HG03469 (cell line): Measurements from ENCODE around the gene FRMD4A.
"Not testable (repeated sequence)": the region's sequence is repeated elsewhere in the genome, so short reads cannot be mapped to it uniquely, and the experiment has no call there.

Source experiments
- ATAC-seq: cut with Tn5 transposase; IDR thresholded peaks from one replicate; pipeline ENCODE4 v1.9.1; 2021; ENCODE audit warnings: mild to moderate bottlenecking, moderate library complexity, moderate number of reproducible peaks; ENCODE audit not compliant: unreplicated experiment

FRMD4A gene

GRCh38 chr10:13925971-13926780, 404.5 kb downstream of the FRMD4A start:
- ATAC-seq, result no peak

- no peak for ATAC-seq
Measured at GRCh38 chr10:13924040-13924725, 406.5 kb downstream of the FRMD4A start.

- ATAC-seq, result no peak
Measured at GRCh38 chr10:13922586-13922985, 408.1 kb downstream of the FRMD4A start.

DNA sequence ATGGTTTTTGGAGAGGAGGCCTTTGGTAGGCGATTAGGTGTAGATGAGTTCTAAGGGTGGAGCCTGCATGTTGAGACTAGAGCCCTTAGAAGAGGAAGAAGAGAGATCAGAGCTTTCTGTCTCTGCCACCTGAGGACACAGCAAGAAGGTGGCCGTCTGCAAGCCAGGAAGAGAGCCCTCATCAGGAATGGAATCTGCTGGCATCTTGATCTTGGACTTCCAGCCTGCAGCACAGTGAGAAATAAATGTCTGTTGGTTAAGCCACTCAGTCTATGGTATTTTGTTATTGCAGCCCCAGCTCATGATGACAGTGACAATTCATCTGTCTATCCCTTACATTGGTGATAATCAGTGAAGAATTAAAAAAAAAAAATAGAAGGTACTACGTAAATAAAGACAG, 408.8 kb downstream of the FRMD4A start:
- ATAC-seq, result no peak

GRCh38 chr10:13921131-13921530, 409.6 kb downstream of the FRMD4A start:
- not testable (repeated sequence) for ATAC-seq

DNA sequence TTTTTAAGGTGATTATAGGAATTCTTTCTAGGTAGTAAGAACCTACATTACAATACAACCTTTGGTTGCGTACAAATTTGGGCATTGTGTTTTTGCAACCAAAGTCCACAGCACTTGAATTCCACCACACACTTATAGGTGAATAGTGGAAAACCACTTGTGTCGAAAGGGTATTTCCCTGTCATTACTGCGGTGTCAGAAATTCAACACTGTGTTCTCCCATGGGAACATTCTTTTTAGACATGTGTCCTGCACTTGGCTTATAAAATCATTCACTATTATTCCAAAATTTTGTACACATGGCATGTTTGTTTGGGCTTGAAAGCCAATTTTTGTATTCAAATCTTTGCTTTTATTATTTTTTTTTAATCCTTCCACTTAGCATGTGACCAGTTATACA, 410.3 kb downstream of the FRMD4A start:
- no peak for ATAC-seq

DNA sequence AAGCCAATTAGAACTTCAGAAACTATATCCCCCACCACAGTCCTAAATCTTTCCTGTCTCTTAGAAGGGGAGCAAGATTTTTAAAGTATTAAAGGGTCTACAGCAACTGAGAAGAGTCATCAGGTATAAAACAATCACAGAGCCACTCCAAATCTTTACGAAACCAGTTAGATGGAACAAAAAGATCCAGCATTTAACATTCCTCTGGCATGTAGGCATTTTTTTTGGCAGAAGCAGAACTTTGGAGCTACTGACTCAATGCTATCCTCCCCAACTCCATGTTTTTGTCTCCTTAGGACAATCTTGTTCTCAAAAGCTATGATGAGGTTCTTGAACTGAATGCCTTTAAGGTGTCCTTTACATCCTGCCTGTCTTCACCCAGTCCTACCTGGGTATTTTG, 410.7 kb downstream of the FRMD4A start:
- ATAC-seq, result no peak

DNA sequence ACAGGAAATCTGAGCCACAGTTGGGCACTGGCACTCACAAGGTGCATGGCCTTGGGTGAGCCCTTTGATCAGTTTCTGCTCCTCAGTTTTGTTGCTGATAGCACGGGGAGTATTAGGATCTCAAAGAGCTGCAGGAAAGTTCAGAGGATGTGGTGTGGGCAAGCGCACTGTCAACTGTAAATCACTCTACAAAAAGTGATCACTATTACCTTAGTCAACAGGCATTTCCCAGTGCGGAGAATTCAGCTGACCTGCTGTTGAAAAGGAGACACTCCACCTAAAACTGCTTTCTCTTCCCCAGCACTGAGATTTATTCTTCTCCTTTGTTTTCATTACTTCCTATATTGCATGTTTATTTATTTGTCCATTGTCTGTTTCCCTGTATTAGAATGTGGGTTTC, 412.9 kb downstream of the FRMD4A start:
- ATAC-seq, result no peak

DNA sequence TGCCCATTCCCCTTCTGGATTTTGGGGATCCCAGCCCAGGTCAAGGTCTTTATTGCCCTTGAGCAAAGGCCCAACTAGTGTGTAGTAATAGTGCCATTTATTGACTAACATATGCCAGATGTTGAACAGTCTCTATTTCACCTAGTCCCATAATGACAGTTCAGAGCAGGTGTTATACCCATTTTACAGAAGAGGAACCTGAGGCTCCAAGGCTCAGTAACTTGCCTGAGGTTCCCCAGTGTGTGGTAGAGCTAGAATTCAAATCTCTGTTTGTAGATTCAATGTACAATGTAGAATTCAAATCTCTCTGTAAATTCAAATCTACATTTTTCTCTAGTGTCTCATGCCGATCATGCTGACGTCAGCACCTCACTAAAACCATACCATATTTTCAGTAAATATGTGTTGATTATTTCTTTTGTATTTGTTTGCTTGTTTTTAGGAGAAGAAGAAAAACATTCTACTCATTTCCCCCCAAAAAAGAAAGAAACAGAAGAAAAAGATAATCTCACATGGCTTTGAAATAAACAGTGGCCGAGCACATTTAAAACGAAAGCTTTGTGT, 414.3 kb downstream of the FRMD4A start:
- ATAC-seq, result no peak

DNA sequence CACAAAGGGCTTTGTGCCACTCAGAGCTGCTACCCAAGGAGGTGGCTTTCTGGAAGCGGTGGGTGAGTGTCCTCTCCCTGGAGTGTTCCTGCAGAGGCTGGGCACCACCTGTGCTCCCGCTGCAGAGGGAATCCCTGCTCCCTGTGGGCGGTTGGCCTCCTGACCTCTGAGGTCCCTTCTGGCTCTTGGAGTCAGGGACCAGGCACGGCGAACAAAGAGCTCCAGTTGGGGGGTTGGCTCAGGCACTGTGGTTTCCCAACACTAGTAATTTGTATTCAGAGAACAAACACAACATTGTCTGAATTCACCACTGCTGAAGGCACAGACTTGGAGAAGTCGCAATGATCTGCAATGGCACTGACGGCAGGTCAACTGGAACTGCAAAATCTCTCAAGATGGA, 415.0 kb downstream of the FRMD4A start:
- ATAC-seq, result no peak

GRCh38 chr10:13913897-13914296, 416.8 kb downstream of the FRMD4A start:
- no peak for ATAC-seq

DNA sequence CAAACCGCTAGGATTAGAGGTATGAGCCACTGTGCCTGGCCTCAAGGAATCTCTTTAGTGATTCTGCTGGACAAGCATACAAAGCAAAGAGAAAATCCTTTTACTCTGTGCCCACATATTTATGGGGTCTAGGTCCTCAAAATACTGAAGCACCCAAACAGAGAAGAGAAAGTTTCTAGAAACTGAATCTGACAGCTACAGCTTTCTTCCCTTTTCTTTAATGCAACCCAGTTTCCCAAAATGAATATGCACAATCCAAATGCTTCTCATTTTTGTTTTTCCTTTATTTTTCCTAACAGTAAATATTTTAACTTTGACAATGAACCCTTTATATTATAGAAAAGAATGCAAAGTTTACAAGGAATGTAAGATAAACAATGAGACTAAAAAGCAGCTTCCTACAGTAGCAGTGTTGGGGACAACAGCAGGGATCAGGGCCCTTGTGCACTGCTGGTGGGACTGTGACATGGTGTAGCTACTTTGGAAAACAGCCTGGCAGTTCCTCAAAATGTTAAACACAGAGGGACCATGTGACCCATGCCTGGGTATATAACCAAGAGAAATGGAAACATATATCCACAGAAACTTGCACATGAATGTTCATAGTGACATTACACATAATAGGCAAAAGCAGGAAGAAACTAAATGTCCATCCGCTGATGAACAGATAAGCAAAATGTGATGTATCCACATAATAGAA, 418.8 kb downstream of the FRMD4A start:
- ATAC-seq, result no peak

GRCh38 chr10:13909516-13910258, 421.0 kb downstream of the FRMD4A start:
- ATAC-seq, result no peak

DNA sequence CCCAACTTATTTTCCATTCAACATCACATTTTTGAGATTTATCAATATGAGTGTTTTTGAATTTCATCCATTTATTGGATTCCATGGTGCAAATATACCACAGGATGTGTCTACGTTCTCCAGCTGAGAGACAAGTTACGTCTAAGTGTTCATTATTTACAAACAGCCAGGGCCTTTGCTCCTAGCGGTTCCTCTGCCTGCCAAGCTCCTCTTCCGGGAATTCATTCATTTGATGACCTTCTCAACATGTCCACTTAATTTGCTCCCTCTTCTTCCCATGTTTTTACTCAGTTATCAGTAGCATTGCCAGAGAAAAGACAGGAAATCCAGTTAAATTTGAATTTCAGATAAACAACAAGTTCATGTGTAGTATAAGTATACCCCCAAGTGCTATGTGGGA, 422.2 kb downstream of the FRMD4A start:
- no peak for ATAC-seq

DNA sequence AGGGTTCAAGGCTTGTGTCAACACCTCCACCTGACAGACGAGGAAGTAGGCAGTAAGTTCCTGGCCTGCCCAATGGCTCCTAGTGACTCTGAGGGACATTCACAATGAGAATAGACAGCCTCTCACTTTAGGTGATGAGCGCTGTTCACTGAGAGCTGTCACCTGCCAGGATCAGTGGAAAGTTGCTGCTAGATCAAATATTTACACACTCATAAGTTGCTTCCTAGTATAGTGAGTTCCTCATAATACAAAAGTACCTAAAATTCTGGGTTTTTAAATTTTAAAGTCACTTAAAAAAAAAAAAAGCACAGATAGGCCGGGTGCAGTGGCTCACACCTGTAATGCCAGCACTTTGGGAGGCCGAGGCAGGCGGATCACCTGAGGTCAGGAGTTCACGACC, 423.2 kb downstream of the FRMD4A start:
- ATAC-seq, result no peak

GRCh38 chr10:13905281-13905680, 425.4 kb downstream of the FRMD4A start:
- ATAC-seq, result no peak

- ATAC-seq, result no peak
Measured at GRCh38 chr10:13904064-13904463, 426.7 kb downstream of the FRMD4A start.

DNA sequence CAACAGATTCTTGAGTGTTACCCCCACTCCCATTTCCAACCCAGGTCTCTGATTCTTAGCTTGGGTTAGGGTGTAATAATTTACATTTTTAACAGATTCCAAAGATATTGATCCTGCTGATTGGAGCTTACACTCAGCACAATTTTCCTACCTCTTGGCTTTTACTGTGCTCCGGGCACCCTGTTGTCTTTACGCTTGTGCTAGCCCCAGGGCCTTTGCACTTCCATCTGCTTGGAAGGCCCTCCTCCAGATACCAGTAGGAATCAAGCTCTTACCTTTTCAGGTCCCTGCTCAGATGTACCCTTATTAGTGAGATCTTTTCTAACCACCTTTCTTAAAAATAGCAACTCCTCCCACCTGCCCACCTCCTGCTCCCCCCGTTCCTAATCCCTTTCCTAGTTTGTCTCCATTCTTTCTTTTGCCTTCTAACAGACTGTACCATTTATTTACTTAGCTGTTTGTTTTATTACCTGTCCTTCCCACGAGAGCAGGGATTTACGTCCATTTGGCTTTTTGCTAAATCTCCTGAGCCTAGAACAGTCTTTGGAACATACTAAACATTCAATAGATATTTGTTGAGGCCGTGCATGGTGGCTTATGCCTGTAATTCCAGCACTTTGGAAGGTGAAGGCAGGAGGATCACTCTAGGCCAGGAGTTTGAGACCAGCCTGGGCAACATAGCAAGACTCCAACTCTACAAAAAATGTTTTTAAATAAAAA, 427.7 kb downstream of the FRMD4A start:
- no peak for ATAC-seq

DNA sequence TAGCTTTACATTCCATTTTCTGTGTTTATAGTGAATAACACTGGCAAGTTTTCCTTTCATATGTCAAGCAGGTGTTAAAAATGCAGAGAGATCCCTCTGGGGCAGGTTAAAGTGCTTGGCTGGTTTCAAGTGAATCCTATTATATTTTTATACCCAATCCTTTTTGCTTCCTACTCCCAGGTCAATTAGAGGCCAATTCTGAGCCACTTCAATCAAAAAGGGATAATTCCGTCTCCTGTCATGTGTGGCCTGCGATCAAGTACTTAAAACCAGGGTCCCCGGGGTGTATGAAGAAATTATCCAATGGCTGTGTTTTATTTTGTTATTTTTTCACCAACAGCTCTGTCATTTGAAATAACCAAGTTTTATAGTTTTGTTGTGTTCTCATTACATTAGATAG, 430.8 kb downstream of the FRMD4A start:
- no peak for ATAC-seq

DNA sequence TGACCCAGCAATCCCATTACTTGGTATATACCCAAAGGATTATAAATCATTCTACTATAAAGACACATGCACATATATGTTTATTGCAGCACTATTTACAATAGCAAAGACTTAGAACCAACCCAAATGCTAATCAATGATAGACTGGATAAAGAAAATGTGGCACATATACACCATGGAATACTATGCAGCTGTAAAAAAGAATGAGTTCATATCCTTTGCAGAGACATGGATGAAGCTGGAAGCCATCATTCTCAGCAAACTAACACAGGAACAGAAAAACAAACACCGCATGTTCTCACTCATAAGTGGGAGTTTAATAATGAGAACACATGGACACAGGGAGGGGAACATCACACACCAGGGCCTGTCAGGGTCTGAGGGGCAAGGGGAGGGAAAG, 434.6 kb downstream of the FRMD4A start:
- ATAC-seq, result not testable (repeated sequence)
